Small intestine (tissue), 7 donors: ENCODE results near the gene ZFP36L1. TPM values are rescaled to one million over a fixed set of nuclear protein-coding genes. Genes with fewer than 3 reads are reported as not detected.

Source experiments
- DNase-seq, 2 donors: peaks; one replicate each; pipeline versions ENCODE4 v3.0.0 to v3.0.0-alpha.2; 2013
- FAIRE-seq: peaks from 2 replicates; lab custom pipeline; 2012; peaks lifted over from hg19 to GRCh38; lab: Jason Lieb, UNC
- H3K27ac ChIP-seq, 3 donors: one replicate each; pipeline ENCODE4 v1.5.1; 2013; ENCODE audit warnings: low read length in 2 of 3, mild to moderate bottlenecking in 2 of 3, control low read depth in 1 of 3, inconsistent platforms in 1 of 3, low read depth in 1 of 3, moderate library complexity in 1 of 3
- H3K27me3 ChIP-seq, 3 donors: one replicate each; pipeline ENCODE4 v1.6.1; 2013; ENCODE audit warnings: low read length in 3 of 3, inconsistent platforms in 1 of 3; ENCODE audit not compliant: control insufficient read depth in 3 of 3, insufficient read depth in 3 of 3
- H3K36me3 ChIP-seq, 3 donors: one replicate each; pipeline ENCODE4 v1.6.1; 2013; ENCODE audit warnings: low read length in 3 of 3, inconsistent platforms in 1 of 3, low read depth in 1 of 3, mild to moderate bottlenecking in 1 of 3, moderate library complexity in 1 of 3; ENCODE audit not compliant: control insufficient read depth in 3 of 3, insufficient read depth in 2 of 3
- H3K4me1 ChIP-seq, 3 donors: one replicate each; pipeline ENCODE4 v1.6.1; 2013; ENCODE audit warnings: low read length in 2 of 3, inconsistent platforms in 1 of 3, low read depth in 1 of 3, mild to moderate bottlenecking in 1 of 3, moderate library complexity in 1 of 3; ENCODE audit not compliant: control insufficient read depth in 3 of 3, insufficient read depth in 2 of 3
- H3K4me3 ChIP-seq, 3 donors: one replicate each; pipeline ENCODE4 v1.5.1; 2013; ENCODE audit warnings: low read length in 3 of 3, control low read depth in 1 of 3, inconsistent platforms in 1 of 3, low read depth in 1 of 3, mild to moderate bottlenecking in 1 of 3, moderate library complexity in 1 of 3
- H3K9me3 ChIP-seq, 2 donors: one replicate each; pipeline ENCODE4 v1.6.1; 2013; ENCODE audit warnings: low read depth in 1 of 2, low read length in 1 of 2; ENCODE audit not compliant: control insufficient read depth in 2 of 2, insufficient read depth in 1 of 2
- WGBS, 3 donors: extraction: QIAGEN DNeasy Blood & Tissue Kit; methylation state at CpG; one replicate each; pipeline ENCODE4 v1.1.7; 2013; 5-methylcytosine and 5-hydroxymethylcytosine counted together
- polyA plus RNA-seq, 4 donors: library from polyadenylated mRNA; stranded (reverse) in 3 of 4; unstranded in 1 of 4; fragments of 200-250 nt in 3 of 4; fragments of 120-200 nt in 1 of 4; gene quantifications; one replicate each; pipeline versions ENCODE4 v1.2.1 to v1.2.3, GENCODE V29; 2013
- donor health status: healthy with polysubstance abuse.
- donor health status: control.
- donor health status: control.
- donor health status: Bipolar disorder and iron deficiency.
- donor health status: healthy.

The ZFP36L1 gene
- polyA plus RNA-seq, 4 donors, result 27.6 to 134 (median 51.9) TPM

GRCh38 chr14:68795597-68796417 lies 2.9 kb upstream of the ZFP36L1 start:
- peak overlapping the region; percentile 66 to 96 (median 66) for H3K4me3 ChIP-seq
- 0 to 1% (median 1%) methylated on average over 51 to 70 of the region's 70 CpGs for WGBS, 3 donors
- H3K27ac ChIP-seq, result peak overlapping the region; percentile 99 to 100 (median 99)
- no peaks in the 10 kb centered on the region for H3K9me3 ChIP-seq
- peaks cover 0 to 17% (median 3%) of the 10 kb centered on the region in 3 donors for H3K36me3 ChIP-seq
- FAIRE-seq (no peak), DNase-seq (peak; percentile 85 to 96)
- no peaks in the 10 kb centered on the region for H3K27me3 ChIP-seq
- H3K4me1 ChIP-seq, result peaks cover 0 to 12% (median 3%) of the 10 kb centered on the region in 3 donors

GRCh38 chr14:68794851-68795596 lies 2.2 kb upstream of the ZFP36L1 start:
- peak overlapping the region; percentile 66 to 96 (median 66) for H3K4me3 ChIP-seq
- peaks cover 0 to 12% (median 3%) of the 10 kb centered on the region in 3 donors for H3K4me1 ChIP-seq
- no peaks in the 10 kb centered on the region for H3K27me3 ChIP-seq
- H3K27ac ChIP-seq, result peak overlapping the region; percentile 99 to 100 (median 99)
- H3K9me3 ChIP-seq, result no peaks in the 10 kb centered on the region
- WGBS, 3 donors, result 0 to 1% (median 0%) methylated on average over 30 to 36 of the region's 36 CpGs
- H3K36me3 ChIP-seq, result peaks cover 3 to 24% (median 3%) of the 10 kb centered on the region in 3 donors
- DNase-seq, result peak; percentile 46 to 74
- FAIRE-seq, result no peak

DNA sequence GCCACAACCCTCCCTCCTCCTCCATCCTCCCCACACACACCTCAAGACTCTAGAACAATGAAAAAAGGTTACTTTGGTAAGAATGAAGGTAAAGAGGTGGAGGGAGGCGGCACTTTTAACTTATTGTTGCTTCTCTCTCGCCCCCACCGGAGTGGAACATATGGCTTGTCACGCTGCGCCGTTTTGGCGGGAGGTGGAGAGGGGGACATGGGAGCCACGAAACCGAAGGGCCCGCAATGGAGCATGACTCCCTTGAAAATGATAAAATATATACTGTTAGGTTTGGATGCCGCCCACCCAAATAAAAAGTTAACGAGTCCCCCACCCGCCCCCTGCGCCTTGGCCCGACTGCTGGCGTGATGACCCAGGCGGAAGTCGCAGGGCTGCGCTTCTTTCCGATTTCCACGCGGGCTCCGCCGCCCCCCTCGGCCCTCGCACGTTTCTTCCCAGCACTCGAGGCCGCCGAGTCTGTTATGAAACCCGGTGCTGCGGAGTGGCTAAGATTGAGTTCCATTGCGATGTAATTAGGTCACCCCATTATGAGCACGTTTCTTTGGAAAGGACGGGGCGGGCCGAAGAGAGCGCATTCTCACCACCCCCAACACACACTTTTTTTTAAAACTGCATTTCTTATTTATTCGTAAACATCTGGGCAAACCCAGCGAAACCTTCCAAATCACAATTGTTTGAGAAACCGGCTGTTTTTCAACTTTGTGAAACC lies 1.4 kb upstream of the ZFP36L1 start:
- WGBS, 3 donors, result 0 to 1% (median 1%) methylated on average over 40 to 41 of the region's 41 CpGs
- DNase-seq (peak; percentile 81 to 90), FAIRE-seq (no peak)
- Histone ChIP-seq H3K27ac (peak overlapping the region; percentile 99 to 100 (median 99)), H3K4me1 (peaks cover 0 to 12% (median 3%) of the 10 kb centered on the region in 3 donors), H3K4me3 (peak overlapping the region; percentile 66 to 96 (median 66)), H3K9me3 (no peaks in the 10 kb centered on the region), H3K36me3 (peaks cover 10 to 32% (median 10%) of the 10 kb centered on the region in 3 donors), H3K27me3 (no peaks in the 10 kb centered on the region)

DNA sequence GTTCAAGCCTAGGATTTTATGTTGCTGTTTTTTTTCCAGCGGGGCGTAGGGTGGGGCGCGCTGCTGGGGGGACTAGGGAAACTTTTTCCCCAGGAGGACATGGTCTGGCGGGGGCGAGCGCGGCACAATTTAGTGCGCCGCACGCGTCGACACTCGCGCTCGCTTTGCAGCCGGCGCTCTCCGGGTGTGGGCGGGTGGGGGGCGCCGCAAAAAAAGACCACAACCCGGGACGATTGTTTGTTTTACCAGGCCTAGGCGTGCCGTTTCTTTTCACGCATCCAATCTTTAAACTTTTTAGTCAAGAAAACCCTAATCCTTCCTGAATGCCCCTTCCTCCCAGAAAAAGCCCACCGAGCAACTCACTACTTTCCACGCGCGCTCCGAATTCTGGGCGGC lies 865 bp upstream of the ZFP36L1 start:
- WGBS, 3 donors, result 0 to 1% (median 0%) methylated on average over 25 to 33 of the region's 33 CpGs
- H3K4me3 ChIP-seq, result peak overlapping the region; percentile 66 to 96 (median 66)
- peaks cover 0 to 12% (median 3%) of the 10 kb centered on the region in 3 donors for H3K4me1 ChIP-seq
- no peaks in the 10 kb centered on the region for H3K27me3 ChIP-seq
- H3K27ac ChIP-seq, result peak overlapping the region; percentile 99 to 100 (median 99)
- FAIRE-seq (no peak), DNase-seq (no peak)
- peaks cover 12 to 37% (median 13%) of the 10 kb centered on the region in 3 donors for H3K36me3 ChIP-seq
- no peaks in the 10 kb centered on the region for H3K9me3 ChIP-seq

DNA sequence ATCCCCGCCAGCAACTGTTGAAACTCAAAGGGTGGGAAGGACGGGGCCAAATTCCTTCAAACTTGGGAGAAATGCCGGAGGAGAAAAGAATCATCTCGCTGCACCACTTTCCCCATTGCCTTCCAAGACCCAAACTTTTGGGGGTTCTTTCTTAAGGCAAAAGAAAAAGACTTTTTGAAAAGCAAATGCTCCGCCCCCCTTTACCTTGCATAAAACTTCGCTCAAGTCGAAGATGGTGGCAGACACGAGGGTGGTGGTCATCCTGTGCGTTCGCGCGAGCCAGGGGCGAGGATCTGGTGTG lies 239 bp downstream of the ZFP36L1 start:
- peak overlapping the region; percentile 92 to 100 (median 99) for H3K27ac ChIP-seq
- no peaks in the 10 kb centered on the region for H3K9me3 ChIP-seq
- H3K4me3 ChIP-seq, result peak overlapping the region; percentile 66 to 96 (median 87)
- 0 to 1% (median 0%) methylated on average over 13 of the region's 13 CpGs for WGBS, 3 donors
- peaks cover 12 to 38% (median 13%) of the 10 kb centered on the region in 3 donors for H3K36me3 ChIP-seq
- DNase-seq, result no peak
- H3K27me3 ChIP-seq, result no peaks in the 10 kb centered on the region
- peaks cover 0 to 19% (median 3%) of the 10 kb centered on the region in 3 donors for H3K4me1 ChIP-seq
- no peak for FAIRE-seq

DNA sequence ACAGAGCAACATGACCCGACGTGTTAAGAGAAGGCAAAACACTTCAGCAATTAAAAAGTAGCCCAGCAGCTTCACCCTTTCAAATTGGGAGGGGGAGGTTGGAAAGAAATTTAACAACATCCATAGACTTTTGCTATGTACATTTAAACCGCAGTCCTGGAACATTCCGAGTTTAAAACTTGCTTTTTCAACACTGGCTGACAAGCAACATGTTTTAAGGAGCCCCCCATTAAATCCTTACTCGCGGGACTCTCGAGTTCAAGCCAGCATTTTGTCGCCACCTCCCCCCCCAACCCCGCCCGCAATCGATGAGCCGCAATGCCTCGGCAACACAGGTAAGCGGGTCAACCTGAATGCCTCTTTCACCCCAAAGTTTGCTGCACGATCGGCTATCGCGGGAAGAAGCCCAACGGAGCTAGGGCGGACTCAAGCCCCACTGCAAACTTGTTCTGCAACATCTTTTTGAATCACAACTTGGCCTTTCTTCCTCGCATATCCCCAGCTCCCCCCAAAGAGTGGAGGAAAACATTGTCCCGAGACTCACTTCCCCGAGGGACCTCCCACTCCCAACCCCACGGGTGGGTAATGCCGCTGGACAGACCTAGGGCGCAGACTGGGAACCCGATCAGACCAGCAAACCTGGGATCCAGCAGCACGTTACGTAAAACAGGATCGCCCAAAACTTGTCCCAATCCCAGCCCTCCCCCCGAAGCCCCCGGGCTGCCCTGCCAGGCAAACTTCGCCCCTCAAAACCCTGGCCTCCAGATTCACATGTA lies 777 bp downstream of the ZFP36L1 start:
- 0 to 1% (median 1%) methylated on average over 33 of the region's 33 CpGs for WGBS, 3 donors
- peak; percentile 41 to 55 for DNase-seq

DNA sequence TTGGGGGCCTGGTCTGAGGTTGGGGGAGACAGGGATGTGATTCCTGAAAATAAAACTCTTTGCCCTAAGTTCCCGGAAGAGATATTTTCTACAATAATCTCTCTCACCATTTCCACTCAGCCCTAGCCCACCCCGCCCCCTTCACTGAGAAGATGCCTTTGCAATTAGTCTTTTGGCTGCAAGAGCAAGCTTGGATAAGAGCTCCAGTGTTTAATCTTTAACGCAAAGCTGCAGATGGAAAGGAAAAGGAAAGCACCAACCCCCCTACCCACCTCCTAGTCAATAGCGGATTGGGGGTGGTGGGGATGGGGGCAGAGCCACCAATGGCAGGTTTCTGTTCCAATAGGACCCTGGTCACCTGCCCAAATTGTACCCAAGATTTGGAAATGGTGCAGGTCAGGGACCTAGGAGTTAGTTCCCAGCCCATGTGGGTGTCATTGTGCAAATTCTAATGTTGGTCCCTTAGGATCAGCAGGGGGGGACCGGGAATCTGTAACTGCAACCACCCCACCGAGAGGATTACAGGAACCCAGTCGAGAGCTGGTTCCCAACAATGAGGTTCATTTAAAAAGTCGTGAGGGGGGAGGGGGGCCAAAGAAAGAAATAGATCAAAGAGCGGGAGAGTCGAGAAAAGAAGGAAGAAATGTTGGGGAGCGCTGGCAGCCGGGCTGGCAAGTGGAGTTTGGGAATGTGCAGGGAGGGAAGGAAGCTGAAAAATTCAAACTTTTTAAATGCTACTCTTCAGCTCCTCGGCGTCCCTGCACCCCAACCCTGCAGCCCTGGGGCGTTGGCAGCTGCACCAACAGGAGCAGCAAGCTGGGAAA lies 1.6 kb downstream of the ZFP36L1 start:
- no peak for FAIRE-seq

More for the DNA sequence above, 777 bp downstream of the ZFP36L1 start:
- Histone ChIP-seq H3K27ac (peak overlapping the region; percentile 92 to 100 (median 99)), H3K4me3 (peak overlapping the region; percentile 66 to 96 (median 87)), H3K27me3 (no peaks in the 10 kb centered on the region), H3K4me1 (peaks cover 3 to 24% (median 5%) of the 10 kb centered on the region in 3 donors), H3K9me3 (no peaks in the 10 kb centered on the region), H3K36me3 (peaks cover 15 to 42% (median 16%) of the 10 kb centered on the region in 3 donors)
- no peak for FAIRE-seq

More for the DNA sequence above, 1.6 kb downstream of the ZFP36L1 start:
- no peaks in the 10 kb centered on the region for H3K27me3 ChIP-seq
- DNase-seq, result peak; percentile 36 to 70
- 1% methylated on average over 15 of the region's 15 CpGs for WGBS, 3 donors
- peaks cover 17 to 50% (median 19%) of the 10 kb centered on the region in 3 donors for H3K36me3 ChIP-seq
- H3K4me1 ChIP-seq, result peaks cover 5 to 24% (median 5%) of the 10 kb centered on the region in 3 donors
- H3K4me3 ChIP-seq, result peak overlapping the region; percentile 66 to 96 (median 87)
- H3K9me3 ChIP-seq, result no peaks in the 10 kb centered on the region
- peak overlapping the region; percentile 92 to 100 (median 99) for H3K27ac ChIP-seq
